ENCODE results near the gene TAS2R60. TPM values are rescaled to one million over a fixed set of nuclear protein-coding genes. Genes with fewer than 3 reads are reported as not detected.
"Not testable (repeated sequence)": the region's sequence is repeated elsewhere in the genome, so short reads cannot be mapped to it uniquely, and the experiment has no call there.

Gene TAS2R60
- total RNA-seq, 4 donors from 2014 or later: 0.34 TPM; not detected in 3

DNA sequence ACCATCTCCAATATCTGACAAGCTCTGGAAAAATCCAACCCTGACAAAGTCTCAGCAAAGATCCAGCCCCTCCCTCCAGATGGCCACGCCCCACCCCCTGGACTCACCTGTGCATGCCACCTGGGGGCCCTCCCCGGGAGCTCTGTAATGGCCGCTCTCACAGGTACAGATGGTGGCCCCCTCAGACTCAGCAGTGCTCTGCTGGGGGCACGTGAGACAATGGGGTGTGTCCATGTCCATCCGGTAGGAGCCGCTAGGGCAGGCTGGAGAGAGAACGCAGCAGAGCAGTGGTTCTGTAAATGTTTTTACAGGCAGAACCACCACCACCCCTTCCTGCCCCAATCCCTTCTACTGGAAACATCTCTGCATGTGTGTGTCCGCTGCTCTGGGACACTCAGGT, 44.1 kb upstream of the TAS2R60 start:
- Histone ChIP-seq H3K27ac (replicated peaks in 1 of 4) (no peak overlapping the region), H3K9me3 (no peaks in the 10 kb centered on the region), H3K4me1 (peaks cover 10 to 19% (median 15%) of the 10 kb centered on the region in 4 donors), H3K4me3 (no peak overlapping the region), H3K27me3 (no peaks in the 10 kb centered on the region), H3K36me3 (peaks cover 0 to 8% (median 0%) of the 10 kb centered on the region in 4 donors)
- no peak for DNase-seq (ENCODE audit: extremely low spot score)
- WGBS: 100% methylated on average over 1 of the region's 8 CpGs
- intact Hi-C loops (cut with DNase I): no loop called here
- TF ChIP-seq POLR2AphosphoS5 (IDR thresholded peaks at IDR 0.05): no peak
- TF ChIP-seq, protein P1, sequence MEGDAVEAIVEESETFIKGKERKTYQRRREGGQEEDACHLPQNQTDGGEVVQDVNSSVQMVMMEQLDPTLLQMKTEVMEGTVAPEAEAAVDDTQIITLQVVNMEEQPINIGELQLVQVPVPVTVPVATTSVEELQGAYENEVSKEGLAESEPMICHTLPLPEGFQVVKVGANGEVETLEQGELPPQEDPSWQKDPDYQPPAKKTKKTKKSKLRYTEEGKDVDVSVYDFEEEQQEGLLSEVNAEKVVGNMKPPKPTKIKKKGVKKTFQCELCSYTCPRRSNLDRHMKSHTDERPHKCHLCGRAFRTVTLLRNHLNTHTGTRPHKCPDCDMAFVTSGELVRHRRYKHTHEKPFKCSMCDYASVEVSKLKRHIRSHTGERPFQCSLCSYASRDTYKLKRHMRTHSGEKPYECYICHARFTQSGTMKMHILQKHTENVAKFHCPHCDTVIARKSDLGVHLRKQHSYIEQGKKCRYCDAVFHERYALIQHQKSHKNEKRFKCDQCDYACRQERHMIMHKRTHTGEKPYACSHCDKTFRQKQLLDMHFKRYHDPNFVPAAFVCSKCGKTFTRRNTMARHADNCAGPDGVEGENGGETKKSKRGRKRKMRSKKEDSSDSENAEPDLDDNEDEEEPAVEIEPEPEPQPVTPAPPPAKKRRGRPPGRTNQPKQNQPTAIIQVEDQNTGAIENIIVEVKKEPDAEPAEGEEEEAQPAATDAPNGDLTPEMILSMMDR (IDR thresholded peaks at IDR 0.05): no peak
- TF ChIP-seq EP300 (IDR thresholded peaks at IDR 0.05): no peak
- TF ChIP-seq POLR2A (IDR thresholded peaks at IDR 0.05; ENCODE audit: low read depth): no peak

DNA sequence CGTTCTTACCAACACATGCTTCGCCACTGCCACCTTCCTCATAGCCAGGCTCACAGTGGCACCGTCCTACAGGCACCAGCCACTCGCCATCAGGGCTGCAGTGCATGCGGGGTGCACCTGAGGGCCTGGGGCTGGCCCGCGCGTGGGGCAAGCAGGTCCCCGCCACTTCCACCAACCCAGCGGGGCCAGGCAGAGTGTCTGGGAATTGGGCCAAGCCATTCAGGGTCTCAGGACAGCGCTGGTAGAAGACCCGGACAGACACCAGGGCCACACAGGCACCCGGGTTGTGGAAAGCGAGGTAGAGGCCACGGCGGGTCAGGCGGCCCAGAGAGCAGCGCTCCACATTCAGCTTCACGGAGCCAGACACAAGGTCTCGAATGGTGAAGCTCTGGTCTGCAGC, 43.6 kb upstream of the TAS2R60 start:
- Histone ChIP-seq H3K27ac (replicated peaks in 1 of 4) (no peak overlapping the region), H3K27me3 (no peaks in the 10 kb centered on the region), H3K4me1 (peaks cover 9 to 18% (median 16%) of the 10 kb centered on the region in 4 donors), H3K4me3 (no peak overlapping the region), H3K36me3 (peaks cover 0 to 8% (median 0%) of the 10 kb centered on the region in 4 donors), H3K9me3 (no peaks in the 10 kb centered on the region)
- 95% methylated on average over 13 of the region's 20 CpGs for WGBS
- TF ChIP-seq POLR2A (IDR thresholded peaks at IDR 0.05; ENCODE audit: low read depth) (no peak), POLR2AphosphoS5 (IDR thresholded peaks at IDR 0.05) (no peak), EP300 (IDR thresholded peaks at IDR 0.05) (no peak)
- TF ChIP-seq, protein P1 (IDR thresholded peaks at IDR 0.05): no peak
- intact Hi-C loops (cut with DNase I): no loop called here
- no peak for DNase-seq (ENCODE audit: extremely low spot score)

DNA sequence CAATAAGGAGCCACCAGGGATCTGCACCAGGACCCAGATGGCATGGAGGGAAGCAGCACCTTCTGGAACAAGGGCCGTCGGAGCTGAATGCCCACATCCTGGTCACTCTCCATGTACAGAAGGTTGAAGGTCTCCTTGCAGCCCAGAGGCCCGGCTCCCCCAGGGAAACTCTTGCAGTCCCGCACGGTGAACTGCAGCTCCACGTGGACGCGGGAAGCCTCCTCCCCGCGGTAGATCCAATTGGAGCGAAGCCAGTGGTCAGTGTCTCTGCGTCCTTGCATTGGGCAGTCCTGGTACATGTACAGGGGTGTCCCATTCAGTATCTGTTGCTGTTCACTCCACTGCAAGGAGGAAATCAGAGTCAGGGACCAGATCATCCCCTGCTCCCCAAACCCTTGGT, 42.0 kb upstream of the TAS2R60 start:
- no peak for DNase-seq (ENCODE audit: extremely low spot score)
- no peak for TF ChIP-seq POLR2AphosphoS5 (IDR thresholded peaks at IDR 0.05)
- TF ChIP-seq, protein P1 (IDR thresholded peaks at IDR 0.05): no peak
- no peak for TF ChIP-seq POLR2A (IDR thresholded peaks at IDR 0.05; ENCODE audit: low read depth)
- no peak for TF ChIP-seq EP300 (IDR thresholded peaks at IDR 0.05)
- 96% methylated on average over 4 of the region's 12 CpGs for WGBS
- intact Hi-C loops (cut with DNase I): no loop called here
- Histone ChIP-seq H3K4me1 (peaks cover 2 to 15% (median 8%) of the 10 kb centered on the region in 4 donors), H3K4me3 (no peak overlapping the region), H3K36me3 (no peaks in the 10 kb centered on the region), H3K9me3 (no peaks in the 10 kb centered on the region), H3K27me3 (no peaks in the 10 kb centered on the region), H3K27ac (replicated peaks in 1 of 4) (no peak overlapping the region)

DNA sequence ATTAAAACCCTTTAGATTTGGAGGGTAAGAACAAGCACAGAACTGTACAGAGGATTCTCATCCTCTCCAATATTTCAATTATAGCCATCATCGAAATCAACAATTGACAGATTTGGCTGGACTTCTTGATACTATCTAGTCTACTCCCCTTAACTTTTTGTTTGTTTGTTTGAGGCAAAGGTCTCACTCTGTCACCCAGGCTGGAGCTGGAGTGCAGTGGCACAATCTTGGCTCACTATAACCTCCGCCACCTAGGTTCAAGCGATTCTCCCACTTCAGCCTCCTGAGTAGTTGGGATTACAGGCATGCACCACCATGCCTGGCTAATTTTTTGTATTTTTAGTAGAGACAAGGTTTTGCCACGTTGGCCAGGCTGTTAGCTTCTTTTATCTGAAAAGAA, 41.0 kb upstream of the TAS2R60 start:
- 83% methylated on average over 4 of the region's 4 CpGs for WGBS
- DNase-seq (ENCODE audit: extremely low spot score); intact Hi-C loops (cut with DNase I); H3K27me3 ChIP-seq; H3K4me3 ChIP-seq; H3K36me3 ChIP-seq; H3K9me3 ChIP-seq; H3K27ac ChIP-seq (replicated peaks in 1 of 4): not testable (repeated sequence)
- H3K4me1 ChIP-seq: peaks cover 4 to 14% (median 9%) of the 10 kb centered on the region in 4 donors

DNA sequence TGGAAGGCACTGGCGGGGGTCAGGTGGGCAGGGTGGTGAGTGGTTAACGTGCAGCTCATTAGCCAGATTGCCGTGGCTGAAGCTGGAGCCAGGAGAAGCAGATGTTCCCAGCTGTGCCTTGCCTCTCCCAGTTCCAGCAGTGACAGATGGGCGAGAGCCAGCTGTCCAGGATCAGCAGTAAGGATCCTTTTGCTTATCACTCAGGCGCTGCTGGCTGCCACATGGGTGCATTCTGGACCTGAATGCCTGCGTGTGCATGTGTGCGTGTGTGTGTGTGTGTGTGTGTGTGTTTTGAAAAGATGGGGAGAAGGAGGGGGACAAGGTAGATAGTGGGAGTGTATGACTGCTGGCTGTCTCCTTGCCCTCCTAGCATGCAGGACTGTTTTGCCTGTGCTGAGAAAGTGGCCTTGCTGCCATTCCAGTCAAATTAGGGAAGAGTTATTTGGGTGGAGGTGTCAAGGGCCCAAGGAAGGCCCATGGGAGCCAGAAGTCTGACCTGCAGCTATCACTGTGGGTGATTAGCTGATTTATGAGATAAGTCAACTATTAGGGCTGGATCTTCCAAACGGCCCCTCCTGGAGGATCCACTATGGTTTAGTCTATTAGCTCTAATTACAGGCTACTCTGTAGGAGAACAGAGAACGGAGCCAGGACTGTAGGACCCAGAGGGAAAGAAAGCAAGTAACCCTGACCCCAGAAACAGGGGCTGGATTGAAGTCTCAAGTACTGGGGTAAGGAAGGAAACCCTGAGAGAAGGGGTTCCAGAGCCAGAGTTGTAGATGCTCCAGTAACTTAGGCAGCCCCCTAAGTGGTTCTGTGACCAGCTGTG, 37.9 kb upstream of the TAS2R60 start:
- TF ChIP-seq POLR2AphosphoS5 (IDR thresholded peaks at IDR 0.05) (peak; percentile 50 to 84), EP300 (IDR thresholded peaks at IDR 0.05) (no peak), POLR2A (IDR thresholded peaks at IDR 0.05; ENCODE audit: low read depth) (no peak)
- TF ChIP-seq, protein P1 (IDR thresholded peaks at IDR 0.05): no peak
- DNase-seq (ENCODE audit: extremely low spot score): no peak
- Histone ChIP-seq H3K9me3 (no peaks in the 10 kb centered on the region), H3K4me3 (no peak overlapping the region), H3K4me1 (peaks cover 16 to 37% (median 33%) of the 10 kb centered on the region in 4 donors), H3K36me3 (no peaks in the 10 kb centered on the region), H3K27me3 (no peaks in the 10 kb centered on the region), H3K27ac (replicated peaks in 1 of 4) (no peak overlapping the region)
- intact Hi-C loops (cut with DNase I): no loop called here
- 57% methylated on average over 9 of the region's 9 CpGs for WGBS

Data from esophagus muscularis mucosa (tissue), 4 donors.